C4-2B (cell line): ENCODE measurements around the gene ANP32B.

ENCODE experiments used
- ZFX ChIP-seq: fragments of 450-650 bp; IDR thresholded peaks from 2 replicates; pipeline ENCODE4 v1.6.1; 2017
- TF ChIP-seq, protein P1 (sequence below): fragments of 450-650 bp; conservative IDR thresholded peaks from 2 replicates; pipeline ENCODE4 v1.5.1; 2017; ENCODE audit warnings: mild to moderate bottlenecking

DNA sequence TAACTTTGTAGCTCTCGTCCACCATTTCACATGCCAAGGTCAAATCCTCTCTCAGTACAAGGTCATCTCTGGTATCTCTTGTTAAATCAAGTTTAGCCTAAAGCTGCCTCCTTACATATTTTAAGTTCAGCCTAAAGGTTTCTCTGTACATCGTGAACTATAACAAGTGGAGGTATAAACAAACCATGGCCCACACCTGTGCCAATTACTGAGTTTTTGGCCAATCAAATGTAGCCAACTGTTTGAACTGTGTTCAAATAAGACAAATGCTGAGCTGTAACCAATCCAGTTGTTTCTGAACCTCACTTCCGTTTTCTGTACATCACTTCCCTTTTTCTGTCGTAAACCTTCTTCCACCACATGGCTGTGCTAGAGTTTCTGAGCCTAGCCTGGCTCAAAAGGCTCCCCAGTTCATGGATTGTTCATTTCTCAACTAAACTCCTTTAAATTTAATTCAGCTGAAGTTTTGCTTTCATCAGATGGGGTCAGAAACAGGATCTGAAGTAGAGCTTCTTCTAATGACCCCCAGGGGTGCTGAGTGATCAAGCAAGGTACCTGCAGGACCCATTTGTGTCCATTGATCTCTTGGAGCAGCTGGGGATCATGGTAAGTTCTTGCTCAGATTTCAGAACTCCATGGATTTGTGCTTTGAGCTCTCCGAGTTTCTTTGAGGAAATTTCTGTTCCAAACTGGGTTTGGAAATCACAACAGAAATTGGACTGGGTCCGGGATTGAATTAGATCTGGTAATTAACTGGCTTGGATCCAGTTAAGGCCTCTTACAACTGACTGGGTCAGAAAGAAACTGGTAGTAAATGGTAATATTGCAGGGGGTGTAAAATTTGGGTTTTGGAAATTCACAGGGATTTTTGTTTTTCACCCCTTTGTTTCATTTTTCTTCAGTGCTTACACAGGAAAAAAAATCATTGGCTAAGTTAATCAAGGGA is 62.4 kb downstream of the ANP32B start:
- TF ChIP-seq, protein P1, sequence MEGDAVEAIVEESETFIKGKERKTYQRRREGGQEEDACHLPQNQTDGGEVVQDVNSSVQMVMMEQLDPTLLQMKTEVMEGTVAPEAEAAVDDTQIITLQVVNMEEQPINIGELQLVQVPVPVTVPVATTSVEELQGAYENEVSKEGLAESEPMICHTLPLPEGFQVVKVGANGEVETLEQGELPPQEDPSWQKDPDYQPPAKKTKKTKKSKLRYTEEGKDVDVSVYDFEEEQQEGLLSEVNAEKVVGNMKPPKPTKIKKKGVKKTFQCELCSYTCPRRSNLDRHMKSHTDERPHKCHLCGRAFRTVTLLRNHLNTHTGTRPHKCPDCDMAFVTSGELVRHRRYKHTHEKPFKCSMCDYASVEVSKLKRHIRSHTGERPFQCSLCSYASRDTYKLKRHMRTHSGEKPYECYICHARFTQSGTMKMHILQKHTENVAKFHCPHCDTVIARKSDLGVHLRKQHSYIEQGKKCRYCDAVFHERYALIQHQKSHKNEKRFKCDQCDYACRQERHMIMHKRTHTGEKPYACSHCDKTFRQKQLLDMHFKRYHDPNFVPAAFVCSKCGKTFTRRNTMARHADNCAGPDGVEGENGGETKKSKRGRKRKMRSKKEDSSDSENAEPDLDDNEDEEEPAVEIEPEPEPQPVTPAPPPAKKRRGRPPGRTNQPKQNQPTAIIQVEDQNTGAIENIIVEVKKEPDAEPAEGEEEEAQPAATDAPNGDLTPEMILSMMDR, result no peak; the same call in 1 of the 2 replicates
- no peak for TF ChIP-seq ZFX
